ENCODE results near the gene TANGO6. TPM values are rescaled to one million over a fixed set of nuclear protein-coding genes. Genes with fewer than 3 reads are reported as not detected.

The TANGO6 gene
- total RNA-seq, 6 experiments from 2014 or later: 10.9 to 15.5 (median 14.2) TPM

DNA sequence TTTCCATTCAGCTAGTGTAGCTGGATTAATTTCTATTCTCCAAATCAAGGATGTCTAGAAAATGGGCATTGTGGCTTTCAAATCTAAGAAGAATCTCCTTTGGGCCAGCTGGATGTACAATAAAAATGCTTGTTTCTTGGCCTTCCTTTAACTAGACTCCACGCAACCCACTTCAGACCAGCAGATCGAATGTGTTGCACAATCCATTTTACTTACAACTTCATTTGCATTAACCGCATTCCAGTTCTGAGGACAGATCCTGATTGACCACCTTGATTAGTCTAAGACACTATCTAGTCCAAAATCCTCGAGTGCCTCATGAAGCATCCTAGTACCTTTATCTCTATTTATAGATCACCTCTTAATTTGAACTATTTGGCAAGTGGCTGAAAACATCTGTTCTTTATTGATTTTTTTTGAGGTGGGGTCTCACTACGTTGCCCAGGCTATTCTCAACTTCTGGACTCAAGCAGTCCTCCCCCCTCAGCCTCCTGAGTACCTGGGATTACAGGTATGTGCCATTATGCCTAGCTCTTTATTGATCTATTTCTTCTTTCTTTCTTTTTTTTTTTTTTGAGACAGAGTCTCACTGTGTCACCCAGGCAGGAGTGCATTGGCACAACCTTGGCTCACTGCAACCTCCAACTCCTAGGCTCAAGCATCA, 241.8 kb downstream of the TANGO6 start:
- no peak for DNase-seq
- TF ChIP-seq, protein P1, sequence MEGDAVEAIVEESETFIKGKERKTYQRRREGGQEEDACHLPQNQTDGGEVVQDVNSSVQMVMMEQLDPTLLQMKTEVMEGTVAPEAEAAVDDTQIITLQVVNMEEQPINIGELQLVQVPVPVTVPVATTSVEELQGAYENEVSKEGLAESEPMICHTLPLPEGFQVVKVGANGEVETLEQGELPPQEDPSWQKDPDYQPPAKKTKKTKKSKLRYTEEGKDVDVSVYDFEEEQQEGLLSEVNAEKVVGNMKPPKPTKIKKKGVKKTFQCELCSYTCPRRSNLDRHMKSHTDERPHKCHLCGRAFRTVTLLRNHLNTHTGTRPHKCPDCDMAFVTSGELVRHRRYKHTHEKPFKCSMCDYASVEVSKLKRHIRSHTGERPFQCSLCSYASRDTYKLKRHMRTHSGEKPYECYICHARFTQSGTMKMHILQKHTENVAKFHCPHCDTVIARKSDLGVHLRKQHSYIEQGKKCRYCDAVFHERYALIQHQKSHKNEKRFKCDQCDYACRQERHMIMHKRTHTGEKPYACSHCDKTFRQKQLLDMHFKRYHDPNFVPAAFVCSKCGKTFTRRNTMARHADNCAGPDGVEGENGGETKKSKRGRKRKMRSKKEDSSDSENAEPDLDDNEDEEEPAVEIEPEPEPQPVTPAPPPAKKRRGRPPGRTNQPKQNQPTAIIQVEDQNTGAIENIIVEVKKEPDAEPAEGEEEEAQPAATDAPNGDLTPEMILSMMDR (IDR thresholded peaks at IDR 0.05): no peak
- TF ChIP-seq POLR2A (IDR thresholded peaks at IDR 0.05): no peak
- WGBS (ENCODE audit: insufficient coverage, low coverage, low lambda C conversion rate, missing lambda C conversion rate): 75% methylated on average over 5 of the region's 5 CpGs

DNA sequence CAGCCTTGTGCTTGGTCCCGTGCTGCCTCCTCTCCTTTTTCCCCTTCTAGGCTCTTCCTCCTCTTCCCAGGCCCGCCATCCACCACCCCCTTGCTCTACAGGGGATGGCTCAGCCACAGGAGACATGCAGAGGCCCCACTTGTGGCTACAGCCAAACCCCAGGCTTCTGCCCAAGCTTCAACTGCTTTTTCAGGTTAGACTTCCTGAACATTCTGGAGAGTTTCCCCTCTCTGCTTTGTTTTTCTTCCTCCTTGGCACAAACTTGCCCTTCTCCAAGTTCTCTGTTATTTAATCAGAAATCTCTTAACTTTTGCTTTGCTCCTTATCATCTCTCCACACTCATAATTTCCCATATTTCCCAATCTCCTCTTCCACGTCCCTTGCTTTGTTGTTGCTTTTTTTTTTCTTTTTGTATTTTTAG, 243.8 kb downstream of the TANGO6 start:
- no peaks in the 10 kb centered on the region for H3K27me3 ChIP-seq
- H3K27ac ChIP-seq: no peak overlapping the region
- WGBS (ENCODE audit: insufficient coverage, low coverage, low lambda C conversion rate, missing lambda C conversion rate): 50% methylated on average over 3 of the region's 3 CpGs
- H3K4me3 ChIP-seq: no peak overlapping the region
- ATAC-seq (no peak), DNase-seq (no peak)
- intact Hi-C loops (cut with DNase I): no loop called here
- H3K9me3 ChIP-seq: no peaks in the 10 kb centered on the region
- H3K36me3 ChIP-seq: peaks cover 0 to 5% (median 0%) of the 10 kb centered on the region in 4 donors
- TF ChIP-seq, protein P1 (IDR thresholded peaks at IDR 0.05): no peak
- TF ChIP-seq POLR2A (IDR thresholded peaks at IDR 0.05): no peak
- H3K4me1 ChIP-seq: peaks cover 0 to 19% (median 6%) of the 10 kb centered on the region in 4 donors

More for the DNA sequence above, 241.8 kb downstream of the TANGO6 start:
- peaks cover 0 to 5% (median 0%) of the 10 kb centered on the region in 4 donors for H3K36me3 ChIP-seq
- no peak for ATAC-seq
- intact Hi-C loops (cut with DNase I): no loop called here
- no peak overlapping the region for H3K4me3 ChIP-seq
- no peaks in the 10 kb centered on the region for H3K27me3 ChIP-seq
- H3K9me3 ChIP-seq: no peaks in the 10 kb centered on the region
- H3K4me1 ChIP-seq: peaks cover 0 to 18% (median 5%) of the 10 kb centered on the region in 4 donors
- H3K27ac ChIP-seq: no peak overlapping the region

DNA sequence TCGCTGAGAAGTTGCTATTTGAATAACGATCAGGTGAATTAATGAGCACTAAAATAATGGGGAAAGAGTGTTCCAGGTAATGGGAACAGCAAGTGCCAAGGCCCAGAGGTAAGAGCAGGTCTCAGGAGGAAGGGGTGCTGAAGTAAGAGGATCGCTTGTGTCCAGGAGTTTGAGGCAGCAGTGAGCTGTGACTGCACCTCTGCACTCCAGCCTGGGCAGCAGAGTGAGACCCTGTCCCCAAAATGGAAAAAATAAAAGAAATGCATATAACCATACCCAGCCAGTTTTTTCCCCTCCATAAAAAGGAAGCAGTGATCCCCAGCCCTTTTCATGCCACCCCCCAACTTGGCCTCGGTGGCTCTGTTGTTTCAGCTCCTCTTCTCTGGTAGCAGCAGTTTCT, 245.4 kb downstream of the TANGO6 start:
- 87% methylated on average over 2 of the region's 4 CpGs for WGBS (ENCODE audit: insufficient coverage, low coverage, low lambda C conversion rate, missing lambda C conversion rate)
- no peak for ATAC-seq
- Histone ChIP-seq H3K36me3 (peaks cover 0 to 5% (median 0%) of the 10 kb centered on the region in 4 donors), H3K4me1 (peaks cover 0 to 19% (median 6%) of the 10 kb centered on the region in 4 donors), H3K4me3 (no peak overlapping the region), H3K27ac (peak overlapping the region in 2 of 3 donors; percentile 49 to 65), H3K27me3 (no peaks in the 10 kb centered on the region), H3K9me3 (no peaks in the 10 kb centered on the region)
- DNase-seq: peak in 1 of 3 donors; percentile 24
- intact Hi-C loops (cut with DNase I): no loop called here
- TF ChIP-seq, protein P1 (IDR thresholded peaks at IDR 0.05): no peak

DNA sequence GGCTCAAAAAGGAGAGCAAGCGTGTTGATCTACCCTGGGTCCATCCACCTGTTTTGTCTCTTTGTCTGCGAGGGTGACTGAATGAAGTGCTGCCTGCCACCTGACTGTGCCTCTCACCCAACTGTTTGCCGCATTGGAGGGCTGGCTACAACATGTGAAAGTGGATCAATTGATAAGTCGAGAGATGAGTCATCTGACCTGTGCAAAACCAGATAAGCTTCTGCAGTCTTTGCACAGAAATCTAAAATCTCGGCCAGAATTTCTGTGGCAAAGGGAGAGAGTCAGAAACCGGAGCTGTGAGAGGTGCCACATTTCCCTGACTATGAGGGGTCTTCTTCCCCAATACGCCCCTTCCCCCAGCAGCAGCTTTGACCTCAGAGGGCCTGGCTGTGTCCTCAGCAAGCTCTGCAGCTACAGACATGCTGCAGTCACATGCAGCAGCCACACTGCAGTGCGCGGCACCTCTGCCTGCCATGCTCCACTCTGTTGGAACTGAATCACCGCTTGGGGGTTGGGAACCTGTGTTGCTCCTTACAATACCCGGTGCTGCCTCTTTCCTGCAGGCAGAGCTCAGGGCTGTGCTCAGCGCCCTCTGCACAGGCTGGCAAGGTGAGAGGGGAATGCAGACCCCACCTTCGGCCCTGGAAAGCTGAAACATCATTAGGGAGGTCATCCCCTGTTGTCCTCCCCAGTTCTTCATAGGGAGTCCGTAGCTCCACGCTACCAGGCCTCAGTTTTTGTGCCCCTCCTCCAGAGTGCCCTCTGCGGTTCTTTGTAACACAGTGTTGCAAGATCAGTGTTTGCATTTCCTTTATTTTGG, 246.0 kb downstream of the TANGO6 start:
- Histone ChIP-seq H3K4me1 (peaks cover 0 to 19% (median 6%) of the 10 kb centered on the region in 4 donors), H3K36me3 (peaks cover 0 to 4% (median 0%) of the 10 kb centered on the region in 4 donors), H3K9me3 (no peaks in the 10 kb centered on the region), H3K4me3 (peak overlapping the region in 2 of 3 donors; percentile 24 to 32), H3K27ac (peak overlapping the region; percentile 11 to 65 (median 49)), H3K27me3 (no peaks in the 10 kb centered on the region)
- intact Hi-C loops (cut with DNase I): no loop called here
- DNase-seq: peak; percentile 63 to 79 (median 74)
- 27% methylated on average over 9 of the region's 16 CpGs for WGBS (ENCODE audit: insufficient coverage, low coverage, low lambda C conversion rate, missing lambda C conversion rate)
- TF ChIP-seq POLR2A (IDR thresholded peaks at IDR 0.05): peak; percentile 23
- TF ChIP-seq, protein P1 (IDR thresholded peaks at IDR 0.05): peak in 1 of 4 donors; percentile 4
- ATAC-seq: peak; percentile 88 to 91 (median 90)
